Activated gamma-delta T cell treated with Interleukin-2 at 50 U/mL for 16 hours (primary cell): ENCODE measurements around the gene TUFT1.

Source experiments
- DNase-seq: peaks from one replicate; pipeline ENCODE4 v3.0.0-alpha.2; 2020

The TUFT1 gene

GRCh38 chr1:151540021-151540981, at the start of gene TUFT1:
TSS of gene TUFT1 (plus strand) at chr1:151540309. CDS start at chr1:151540367, 58 bp downstream.
- DNase-seq = peak; percentile 92

DNA sequence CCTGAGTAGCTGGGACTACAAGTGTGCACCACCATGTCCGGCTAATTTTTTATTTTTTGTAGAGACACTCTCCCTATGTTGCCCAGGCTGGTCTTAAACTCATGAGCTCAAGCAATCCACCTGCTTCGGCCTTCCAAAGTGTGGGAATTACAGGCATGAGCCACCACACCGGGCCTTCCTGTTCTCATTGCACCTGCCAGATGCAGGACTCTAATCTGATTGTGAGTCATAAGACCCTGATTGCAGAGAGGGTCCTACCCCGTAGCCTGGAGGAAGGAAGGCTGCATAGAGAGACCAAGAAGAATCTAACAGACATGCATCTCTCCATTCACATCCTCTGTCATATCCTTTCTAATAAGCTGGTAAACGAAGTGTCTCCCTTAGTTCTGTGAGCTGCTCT, 48.5 kb upstream of the TUFT1 start:
- no peak for DNase-seq

DNA sequence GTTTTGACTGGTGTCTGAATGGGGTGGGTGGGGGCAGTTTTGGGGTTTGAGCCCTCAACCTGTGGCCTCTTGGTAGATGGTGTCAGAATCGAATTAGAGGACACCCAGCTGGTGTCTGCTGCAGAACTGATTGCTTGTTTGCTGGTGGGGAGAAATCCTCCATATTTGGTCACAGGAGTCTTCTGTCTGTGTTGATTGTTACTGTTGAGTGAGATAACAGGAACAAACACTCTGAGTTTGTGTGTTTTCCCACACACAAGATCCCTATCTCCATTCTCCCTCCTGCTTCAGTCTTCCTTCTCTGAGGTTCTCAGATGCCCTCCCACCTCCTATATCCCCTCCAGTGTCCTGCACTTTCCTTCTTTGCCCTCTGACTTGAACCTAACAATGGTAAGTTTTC, 48.0 kb upstream of the TUFT1 start:
- DNase-seq = no peak

- no peak for DNase-seq
Observed at GRCh38 chr1:151493042-151493441, 47.1 kb upstream of the TUFT1 start.

DNA sequence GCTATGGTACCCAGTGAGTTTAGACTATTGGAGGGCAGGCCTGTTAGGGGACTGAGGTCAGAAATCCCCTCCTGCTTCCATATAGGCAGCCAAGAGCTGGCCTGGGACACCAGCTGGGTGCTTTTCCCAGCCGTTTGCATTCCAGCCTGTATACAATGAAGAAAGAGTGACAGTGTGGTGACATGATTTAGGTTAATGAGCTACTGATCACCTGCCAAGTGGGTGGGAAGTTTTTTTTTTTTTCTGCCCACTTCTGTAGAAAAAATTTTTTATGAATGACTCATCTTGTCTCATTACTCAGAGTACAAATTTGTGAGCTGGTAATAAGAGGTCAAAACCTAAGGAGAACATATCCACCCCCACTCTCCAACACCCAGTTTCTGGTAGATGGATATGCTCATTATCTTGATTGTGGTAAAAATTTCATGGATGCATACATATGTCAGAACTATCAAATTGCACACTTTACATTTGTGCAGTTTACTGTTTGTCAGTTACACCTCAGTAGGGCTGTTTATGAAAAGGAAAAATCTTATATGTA, 45.3 kb upstream of the TUFT1 start:
- DNase-seq = no peak

DNA sequence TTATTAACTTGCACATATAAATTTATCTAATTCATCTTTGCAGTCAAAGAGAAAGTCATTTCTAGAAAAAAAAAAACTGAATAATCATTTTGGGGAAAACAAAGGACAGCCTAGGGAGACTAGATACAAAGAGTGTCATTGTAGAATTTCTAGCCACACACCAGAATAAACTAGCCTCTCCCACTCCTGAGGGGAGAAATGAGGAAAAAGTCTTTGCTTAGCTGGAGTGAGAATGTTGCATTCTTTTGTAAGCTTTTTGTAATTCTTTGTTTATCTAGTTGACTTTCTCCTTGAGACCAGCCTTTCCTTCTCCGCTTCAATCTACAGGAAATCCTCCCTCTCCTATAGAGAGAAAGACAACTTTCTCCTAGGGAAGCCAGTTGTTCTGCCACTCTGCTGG, 44.8 kb upstream of the TUFT1 start:
- DNase-seq = no peak

GRCh38 chr1:151499365-151499764, 40.7 kb upstream of the TUFT1 start:
- DNase-seq = no peak

- no peak for DNase-seq
Observed at GRCh38 chr1:151499930-151500329, 40.2 kb upstream of the TUFT1 start.

- no peak for DNase-seq
Observed at GRCh38 chr1:151501474-151501873, 38.6 kb upstream of the TUFT1 start.

GRCh38 chr1:151502035-151502700, 37.9 kb upstream of the TUFT1 start:
- DNase-seq = no peak

DNA sequence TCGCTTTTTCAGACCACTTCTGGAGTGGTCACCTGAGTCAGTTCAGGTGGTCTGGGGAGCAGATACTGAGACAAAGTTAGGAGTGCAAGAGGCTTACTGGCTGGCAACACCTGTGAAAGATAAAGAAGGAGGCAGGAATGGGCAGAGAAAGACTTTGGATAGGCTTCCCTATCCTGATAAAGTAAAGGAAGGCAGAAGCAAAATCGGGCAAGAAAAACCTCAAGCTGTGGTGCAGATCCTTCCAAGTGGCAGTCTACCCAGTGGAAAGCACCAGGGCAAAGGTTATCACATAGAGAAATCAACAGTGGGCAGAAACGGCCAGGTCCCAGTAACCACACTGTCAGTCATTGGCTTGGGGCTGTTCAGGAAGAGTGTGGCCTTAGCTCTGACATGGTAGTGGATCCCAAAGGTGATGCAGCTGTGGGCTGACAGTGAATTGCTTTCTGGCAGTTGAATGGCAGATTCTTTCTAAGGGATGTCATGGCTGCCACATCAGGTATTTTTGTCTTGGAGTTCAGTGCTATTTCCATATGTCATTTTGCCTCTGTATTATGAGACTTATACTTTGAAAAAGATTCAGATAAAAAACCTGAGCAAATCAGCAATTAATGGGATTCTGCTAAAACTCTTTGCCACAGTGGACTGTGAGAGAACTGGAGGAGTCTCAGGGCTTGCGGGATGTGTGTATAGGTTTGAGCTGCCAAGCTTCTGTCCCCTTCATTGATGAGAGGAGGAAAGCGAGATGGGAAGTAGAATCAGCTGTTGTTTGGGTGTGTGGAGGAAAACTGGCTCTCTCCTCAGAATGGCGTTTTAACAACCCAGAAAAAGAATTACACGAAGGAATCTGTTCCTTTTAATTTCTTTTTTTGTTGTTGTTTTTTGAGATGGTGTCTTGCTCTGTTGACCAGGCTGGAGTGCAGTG, 37.0 kb upstream of the TUFT1 start:
- DNase-seq = no peak

DNA sequence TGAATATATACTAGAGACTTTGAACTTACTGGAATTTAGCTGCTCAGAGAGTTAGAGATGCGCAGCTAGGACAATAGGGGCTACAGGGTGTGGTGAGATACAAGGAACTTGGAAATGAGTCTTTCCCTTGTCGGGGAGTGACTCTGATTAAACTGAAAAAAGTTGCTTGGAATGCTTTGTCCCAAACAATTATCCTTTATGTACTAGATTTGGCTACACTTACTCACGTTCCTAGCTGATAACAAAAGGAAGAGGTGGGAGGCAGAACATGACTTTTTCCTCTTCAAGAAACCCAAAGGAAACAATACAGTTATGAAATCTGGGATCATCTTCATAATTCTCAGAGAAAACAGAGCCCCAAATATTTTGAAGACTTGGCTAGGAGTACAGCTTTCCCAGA, 35.9 kb upstream of the TUFT1 start:
- no peak for DNase-seq

- DNase-seq = no peak
Observed at GRCh38 chr1:151504759-151505158, 35.4 kb upstream of the TUFT1 start.

GRCh38 chr1:151508833-151509232, 31.3 kb upstream of the TUFT1 start:
- no peak for DNase-seq

GRCh38 chr1:151509350-151510019, 30.6 kb upstream of the TUFT1 start:
- DNase-seq = no peak

DNA sequence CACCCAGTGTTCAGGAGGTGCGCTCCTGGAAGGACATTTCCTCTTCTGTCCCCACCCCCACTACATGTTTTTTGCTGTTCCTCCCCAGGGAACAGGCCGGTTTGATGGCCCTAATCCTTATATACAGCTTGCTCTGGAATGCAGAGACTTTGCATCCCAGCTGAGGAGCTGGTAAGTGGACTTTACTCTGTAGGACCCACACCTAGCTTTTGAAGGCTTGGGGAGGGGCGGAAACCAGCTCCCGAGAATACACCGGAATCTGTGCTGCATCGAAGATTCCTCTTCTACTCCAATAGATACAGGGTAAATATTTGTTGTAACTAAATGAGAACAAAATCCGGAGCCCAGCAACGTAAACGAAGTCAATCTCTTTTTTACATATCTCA, 30.1 kb upstream of the TUFT1 start:
- DNase-seq = no peak

DNA sequence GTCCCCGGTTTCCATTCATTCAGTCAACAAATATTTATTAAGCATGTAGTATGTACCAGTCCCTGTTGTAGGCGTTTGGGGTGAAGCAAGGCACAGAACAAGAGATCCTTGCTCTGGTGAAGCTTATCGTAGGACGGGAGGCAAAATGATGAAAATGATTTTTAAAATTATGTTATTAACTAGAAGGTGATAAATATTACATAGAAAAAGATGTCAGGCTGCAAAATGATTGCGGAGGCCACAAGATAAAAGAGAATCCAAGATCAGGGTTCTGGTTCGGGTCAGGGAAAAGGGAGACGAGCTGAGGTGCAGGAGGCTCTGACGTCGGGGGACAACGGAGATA, 29.5 kb upstream of the TUFT1 start:
- no peak for DNase-seq

GRCh38 chr1:151510957-151511635, 29.0 kb upstream of the TUFT1 start, which contains the start of gene CGN:
TSS of gene CGN (plus strand) at chr1:151511387. CDS start at chr1:151518520, 7,133 bp downstream.
- peak; percentile 80 for DNase-seq

GRCh38 chr1:151511636-151512215, 28.4 kb upstream of the TUFT1 start:
- no peak for DNase-seq

DNA sequence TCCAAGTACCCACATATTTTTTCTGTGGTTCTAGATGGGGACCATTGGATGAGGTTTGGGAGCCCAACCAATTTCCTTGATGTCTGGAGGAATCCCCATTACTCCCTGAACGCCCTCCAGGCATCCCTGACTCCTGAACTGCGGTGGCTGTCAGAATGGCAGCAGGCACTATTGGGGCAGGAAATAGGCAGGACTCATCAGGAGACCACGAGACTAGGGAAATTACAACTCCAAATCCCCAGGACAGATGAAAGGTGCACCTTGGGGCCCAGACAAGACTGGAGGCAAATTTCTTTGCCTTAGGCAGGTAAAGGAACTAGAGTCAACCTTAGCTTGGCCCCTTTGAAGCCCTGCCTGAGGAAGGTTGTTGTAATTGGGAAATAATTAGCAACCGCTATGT, 27.8 kb upstream of the TUFT1 start:
- DNase-seq = no peak
